Embryonic facial prominence (tissue), 1 donor: ENCODE data around the gene KCTD15.

Experiments
- DNase-seq: peaks from one replicate; pipeline ENCODE4 v3.0.0-alpha.2; 2016; ENCODE audit errors: extremely low spot score

KCTD15 gene

DNA sequence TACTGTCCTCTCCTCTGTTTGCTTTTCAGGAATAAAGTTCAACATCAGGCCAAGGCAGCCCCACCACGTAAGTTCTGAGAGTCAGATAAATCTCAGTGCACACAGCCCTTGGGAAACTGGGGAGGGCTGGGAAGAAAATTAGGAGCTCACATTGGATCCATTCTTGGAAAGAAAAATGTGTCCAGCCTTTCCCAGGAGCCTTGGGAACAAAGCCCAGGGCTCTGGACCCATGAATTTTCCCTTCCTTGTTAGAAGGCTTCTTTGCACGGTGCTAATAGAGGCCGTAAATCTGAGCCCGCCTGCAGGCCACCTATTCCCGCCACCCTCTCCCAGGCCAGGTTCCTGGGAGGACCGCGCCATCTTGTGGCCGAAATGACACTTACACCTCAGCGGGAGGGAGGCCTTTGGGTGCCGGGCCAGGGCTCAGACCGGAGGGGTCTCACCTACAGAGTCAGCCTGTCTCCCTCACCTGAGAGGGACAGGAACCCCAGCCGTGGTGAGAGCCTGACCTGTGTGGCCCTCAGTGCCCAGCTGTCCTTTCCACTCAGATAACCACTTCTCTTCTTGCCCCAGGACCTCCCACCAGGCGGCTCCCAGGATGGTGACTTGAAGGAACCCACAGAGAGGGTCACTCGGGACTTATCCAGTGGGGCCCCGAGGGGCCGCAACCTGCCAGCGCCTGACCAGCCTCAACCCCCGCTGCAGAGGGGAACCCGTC lies 25.1 kb upstream of the KCTD15 start:
- no peak for DNase-seq

DNA sequence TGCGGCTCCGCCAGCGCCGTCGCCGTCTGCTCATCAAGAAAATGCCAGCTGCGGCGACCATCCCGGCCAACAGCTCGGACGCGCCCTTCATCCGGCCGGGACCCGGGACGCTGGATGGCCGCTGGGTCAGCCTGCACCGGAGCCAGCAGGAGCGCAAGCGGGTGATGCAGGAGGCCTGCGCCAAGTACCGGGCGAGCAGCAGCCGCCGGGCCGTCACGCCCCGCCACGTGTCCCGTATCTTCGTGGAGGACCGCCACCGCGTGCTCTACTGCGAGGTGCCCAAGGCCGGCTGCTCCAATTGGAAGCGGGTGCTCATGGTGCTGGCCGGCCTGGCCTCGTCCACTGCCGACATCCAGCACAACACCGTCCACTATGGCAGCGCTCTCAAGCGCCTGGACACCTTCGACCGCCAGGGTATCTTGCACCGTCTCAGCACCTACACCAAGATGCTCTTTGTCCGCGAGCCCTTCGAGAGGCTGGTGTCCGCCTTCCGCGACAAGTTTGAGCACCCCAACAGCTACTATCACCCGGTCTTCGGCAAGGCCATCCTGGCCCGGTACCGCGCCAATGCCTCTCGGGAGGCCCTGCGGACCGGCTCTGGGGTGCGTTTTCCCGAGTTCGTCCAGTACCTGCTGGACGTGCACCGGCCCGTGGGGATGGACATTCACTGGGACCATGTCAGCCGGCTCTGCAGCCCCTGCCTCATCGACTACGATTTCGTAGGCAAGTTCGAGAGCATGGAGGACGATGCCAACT lies 24.4 kb upstream of the KCTD15 start:
- DNase-seq, result no peak

DNA sequence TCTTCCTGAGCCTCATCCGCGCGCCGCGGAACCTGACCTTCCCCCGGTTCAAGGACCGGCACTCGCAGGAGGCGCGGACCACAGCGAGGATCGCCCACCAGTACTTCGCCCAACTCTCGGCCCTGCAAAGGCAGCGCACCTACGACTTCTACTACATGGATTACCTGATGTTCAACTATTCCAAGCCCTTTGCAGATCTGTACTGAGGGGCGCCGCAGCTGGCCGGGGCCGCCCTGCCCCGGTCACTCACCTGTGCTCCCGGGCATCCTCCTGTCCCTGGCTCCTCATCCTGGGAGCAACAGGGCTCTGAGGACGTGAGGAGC lies 23.9 kb upstream of the KCTD15 start:
- no peak for DNase-seq

DNA sequence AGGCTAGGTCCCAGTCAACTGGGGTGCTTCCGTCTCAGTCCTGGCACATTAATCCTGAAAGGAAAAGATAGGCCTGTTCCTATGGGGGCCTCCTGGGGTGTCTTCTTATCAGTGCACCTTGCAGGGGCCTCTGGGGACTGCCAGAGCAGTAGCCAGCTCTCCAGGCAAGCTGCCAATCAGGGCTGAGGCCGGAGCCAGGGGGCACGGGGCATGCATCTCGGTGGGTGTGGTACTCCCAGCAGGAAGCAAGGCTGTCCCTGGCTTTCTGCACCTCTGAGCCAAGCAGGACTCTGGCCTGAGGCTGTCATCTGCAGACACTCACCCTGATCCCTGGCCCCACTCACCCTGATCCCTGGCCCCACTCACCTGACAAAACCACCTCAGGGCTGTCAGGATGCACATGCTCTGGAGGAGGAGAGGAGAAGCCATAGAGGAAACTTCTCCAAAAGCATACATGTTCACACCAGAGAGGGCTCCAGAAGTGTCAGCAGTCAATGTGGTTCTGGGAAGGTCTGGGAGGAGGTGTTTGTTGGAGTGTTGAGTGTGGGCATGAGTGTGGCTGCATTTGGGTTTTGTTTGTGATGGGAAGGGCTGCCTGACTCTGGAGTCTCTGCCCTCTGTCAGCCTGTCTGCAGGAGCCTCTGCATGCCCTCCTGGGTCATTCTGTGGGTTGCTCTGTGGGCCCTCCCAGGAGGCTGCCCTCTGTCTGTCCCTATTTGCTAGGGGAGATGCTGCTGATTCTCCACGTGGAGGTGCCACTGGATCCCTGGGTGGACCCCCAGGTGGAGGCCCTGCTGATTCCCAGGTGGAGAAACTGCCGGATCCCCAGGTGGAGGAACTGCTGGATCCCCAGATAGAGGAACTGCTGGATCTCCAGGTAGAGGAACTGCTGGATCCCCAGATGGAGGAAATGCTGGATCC lies 22.7 kb upstream of the KCTD15 start:
- DNase-seq, result no peak

DNA sequence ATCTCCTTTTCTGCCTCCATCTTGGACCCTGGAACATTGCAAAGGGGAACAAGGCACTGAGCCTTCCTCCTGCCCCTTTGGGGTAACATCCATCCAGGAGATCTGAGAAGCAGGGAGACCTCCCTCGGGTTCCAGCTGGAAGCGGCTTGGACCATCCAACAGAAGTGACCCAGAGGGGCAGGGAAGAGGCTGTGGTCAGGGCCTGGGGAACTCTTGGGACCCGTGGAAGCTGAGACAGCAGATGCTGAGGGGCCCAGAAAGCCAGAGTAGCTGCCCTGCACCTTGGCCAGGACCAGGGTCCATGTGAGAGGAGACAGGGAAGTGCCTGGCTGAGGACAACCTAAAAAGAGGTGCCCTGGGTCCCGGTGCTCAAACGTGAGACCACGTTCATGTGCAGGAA lies 21.9 kb upstream of the KCTD15 start:
- no peak for DNase-seq

DNA sequence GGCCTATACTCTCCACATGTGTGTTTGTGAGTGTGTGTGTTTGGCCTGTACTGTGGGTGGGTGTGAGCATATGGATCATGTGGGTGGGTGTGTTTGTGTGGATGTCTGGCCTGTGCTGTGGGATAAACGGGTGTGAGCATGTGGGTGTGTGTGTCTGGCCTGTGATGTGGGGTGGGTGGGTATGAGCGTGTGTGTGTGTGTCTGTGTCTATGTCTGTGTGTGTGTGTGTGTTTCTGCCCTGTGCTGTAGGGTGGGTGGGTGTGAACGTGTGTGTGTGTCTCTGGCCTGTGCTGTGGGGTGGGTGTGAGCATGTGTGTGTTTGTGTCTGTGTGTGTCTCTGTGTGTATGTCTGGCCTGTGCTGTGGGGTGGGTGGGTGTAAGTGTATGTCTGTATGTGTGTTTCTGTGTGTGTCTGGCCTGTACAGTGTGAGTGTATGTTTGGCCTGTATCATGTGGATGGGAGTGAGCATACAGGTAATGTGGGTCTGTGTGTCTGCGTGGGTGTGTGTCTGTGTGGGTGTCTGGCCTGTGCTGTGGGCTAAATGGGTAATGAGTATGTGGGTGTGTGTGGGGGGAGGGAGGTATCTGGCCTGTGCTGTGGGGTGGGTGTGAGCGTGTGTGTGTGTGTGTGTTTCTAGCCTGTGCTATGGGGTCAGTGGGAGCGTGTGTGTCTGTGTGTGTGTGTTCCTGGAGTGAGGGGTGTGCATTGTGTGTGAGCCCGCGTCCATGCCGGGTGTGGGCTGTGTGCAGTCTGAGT lies 20.8 kb upstream of the KCTD15 start:
- DNase-seq, result no peak

DNA sequence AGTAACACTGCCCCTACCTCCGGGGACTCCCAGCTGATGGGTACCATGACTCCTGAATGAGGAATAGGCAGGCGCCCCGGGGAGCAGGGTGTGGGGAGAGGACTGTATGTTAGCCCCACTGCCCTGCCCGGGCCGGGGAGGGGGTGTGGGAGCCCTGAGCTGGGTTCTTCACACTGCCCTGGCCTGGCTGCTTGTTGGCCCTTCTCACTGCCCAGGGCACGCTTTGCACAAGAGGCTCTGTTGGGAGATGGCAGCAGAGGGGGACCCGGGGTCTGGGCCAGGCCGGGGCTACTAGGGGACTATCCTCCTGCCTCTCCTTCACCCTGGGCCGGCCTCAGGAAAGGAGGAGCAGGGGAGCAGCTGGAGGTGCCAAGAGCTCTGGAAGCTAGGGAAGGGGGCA lies 19.3 kb upstream of the KCTD15 start:
- DNase-seq, result no peak

DNA sequence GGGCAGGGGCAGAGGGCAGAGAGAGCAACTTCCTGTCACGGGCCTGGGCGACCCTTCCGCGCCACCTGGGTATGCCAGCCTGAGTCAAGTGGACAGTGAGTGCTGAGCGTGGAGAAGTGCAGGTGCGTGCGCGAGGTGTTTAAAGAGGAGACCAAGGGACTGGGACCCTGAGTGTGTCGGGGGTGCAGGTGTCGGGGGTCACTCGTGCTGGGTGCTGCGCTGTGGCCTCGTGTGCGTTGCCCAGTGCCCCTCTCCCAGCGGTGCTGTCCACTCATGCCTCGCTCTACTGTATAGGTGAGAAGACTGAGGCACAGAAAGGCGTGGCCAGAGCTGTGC lies 18.9 kb upstream of the KCTD15 start:
- no peak for DNase-seq

DNA sequence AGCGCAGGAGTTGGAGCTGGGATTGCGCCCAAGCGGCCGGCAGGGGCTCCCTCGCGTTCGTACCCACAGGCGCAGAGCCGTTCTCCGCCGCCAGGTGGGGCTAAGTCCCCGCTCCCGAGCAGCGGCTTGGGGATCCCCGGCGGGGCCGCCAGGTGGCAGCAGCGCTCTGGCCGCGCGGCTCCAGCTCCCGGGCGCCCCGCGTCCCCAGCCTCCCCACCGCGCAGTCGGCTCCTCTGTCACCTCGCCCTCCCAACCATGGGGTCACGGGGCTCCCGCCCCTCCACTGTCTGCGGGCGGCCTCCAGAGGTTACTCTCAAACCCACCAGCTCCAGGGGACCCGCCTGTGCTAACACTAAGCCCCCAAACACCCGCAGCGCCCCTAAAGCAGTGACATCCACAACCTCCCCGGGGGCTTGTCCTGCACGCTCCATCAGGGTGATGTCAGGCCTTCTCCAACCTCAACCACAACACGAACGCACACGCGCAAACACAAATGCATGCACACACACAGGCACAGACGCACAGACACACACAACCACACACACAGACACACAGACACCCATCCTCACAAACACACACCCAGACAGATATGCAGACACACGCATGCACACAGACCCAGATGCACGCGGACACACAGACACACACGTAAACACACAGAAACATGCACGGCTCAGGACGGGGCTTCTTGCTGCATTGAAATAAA lies 18.4 kb upstream of the KCTD15 start:
- peak; percentile 67 for DNase-seq

DNA sequence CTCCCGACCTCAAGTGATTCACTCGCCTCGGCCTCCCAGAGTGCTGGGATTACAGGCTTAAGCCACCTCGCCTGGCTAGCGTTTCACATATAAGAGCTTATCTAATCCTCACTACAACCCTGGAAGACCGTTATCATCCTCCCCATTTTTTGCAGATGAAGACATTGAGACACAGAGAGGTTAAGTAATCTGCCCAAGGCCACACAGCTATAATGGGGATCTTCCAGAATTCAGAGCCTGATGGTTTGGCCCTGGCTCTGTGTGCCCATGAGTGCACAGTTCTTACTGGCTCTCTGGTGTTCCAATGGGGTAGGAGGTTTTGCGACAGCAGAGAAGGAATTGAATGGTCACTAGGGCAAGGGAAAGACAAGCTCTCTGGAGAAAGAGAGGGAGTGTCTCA lies 16.8 kb upstream of the KCTD15 start:
- no peak for DNase-seq

DNA sequence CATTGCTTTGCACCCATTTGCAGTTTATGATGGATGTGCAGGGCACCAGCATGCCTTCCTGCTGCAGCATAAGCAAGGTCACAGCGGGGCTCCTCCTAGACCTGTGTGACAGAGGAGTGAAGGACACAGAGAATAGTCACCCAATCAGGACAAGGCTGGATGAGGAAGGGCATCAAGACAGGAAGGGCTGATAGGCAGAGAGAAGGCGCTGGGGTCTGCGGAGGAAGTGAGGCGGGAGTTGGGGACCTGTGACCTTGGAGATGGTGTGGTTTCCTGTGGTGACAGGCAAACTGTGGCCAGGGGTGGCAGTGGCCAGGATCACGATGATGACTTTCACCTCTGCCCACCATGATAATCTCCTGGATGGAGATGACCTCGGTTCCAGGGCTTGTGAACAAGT lies 16.4 kb upstream of the KCTD15 start:
- no peak for DNase-seq

DNA sequence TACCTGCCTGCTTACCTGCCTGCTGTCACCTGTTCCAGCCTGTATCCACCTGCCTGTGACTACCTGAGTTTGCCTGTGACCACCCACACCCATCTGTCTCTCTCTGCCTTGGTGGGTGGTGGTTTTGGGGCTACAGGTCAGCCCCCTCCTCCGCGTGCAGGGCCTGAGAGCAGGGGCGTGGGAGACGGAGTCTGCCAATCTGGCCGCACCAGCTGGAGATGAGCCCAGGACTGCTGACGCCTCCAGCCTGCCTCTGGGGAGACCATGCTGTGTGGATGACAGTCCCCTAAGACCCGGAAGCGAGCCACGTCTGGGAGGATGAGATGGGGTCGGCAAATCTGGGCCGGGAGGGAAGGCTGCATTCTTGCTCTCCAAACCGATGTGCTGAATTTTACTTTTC lies 15.9 kb upstream of the KCTD15 start:
- DNase-seq, result no peak

DNA sequence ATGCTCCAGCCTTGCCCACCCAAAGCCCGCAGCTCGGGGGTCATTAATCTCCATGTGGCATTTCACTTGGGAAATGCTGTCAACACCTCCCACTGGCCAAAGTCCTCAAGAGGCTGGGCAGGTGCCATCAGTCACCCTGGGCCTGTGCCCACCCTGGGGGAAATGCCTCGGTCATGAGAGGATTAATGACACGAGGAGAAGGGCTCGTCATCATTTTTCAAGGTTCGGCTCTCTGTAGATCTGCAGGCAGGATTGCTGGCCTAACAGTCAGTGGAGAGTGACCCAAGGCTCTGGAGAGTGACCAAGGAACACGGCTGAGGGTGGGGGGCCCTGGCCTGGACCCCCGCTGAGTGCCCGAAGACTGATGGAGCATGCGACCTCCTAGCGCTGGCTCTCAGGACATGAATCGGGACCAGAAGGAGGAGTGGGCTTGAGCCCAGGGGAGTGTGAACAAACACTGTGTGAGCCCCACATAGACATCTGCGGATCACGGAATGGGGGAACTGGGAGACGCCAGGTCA lies 15.2 kb upstream of the KCTD15 start:
- no peak for DNase-seq

DNA sequence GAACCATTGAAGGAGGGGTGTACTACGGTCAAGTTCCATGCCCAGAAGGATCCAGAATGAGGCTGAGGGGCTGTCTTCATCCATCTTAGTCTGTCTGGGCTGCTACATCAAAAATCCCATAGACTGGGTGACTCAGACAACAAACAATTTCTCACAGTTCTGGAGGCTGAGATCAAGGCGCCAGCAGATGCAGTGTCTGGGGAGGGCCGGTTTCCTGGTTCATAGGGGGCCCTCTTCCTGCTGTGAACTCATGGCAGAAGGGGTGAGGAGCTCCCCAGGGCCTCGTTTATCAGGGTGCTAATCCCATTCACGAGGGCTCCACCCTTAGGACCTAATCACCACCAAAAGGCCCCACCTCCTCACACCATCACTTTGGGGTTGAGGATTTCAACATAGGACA lies 14.7 kb upstream of the KCTD15 start:
- DNase-seq, result no peak

DNA sequence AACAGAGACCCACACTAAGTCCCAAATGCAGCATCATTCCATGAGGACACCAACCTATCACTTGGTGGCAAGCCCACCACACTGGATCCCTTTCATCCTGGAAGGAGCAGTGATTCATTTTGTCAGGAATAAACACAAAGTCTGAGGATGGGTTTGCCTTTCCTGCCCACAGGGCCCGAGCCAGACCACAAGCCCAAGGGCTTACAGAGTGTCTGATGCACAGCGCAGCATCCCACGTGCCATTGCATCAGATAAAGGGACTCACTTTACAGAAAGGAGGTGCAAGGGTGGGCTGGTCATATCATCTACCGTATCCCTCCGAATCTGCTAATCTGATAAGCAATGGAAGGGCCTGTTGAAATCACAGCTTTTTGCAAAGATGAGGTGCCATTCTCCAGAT lies 12.2 kb upstream of the KCTD15 start:
- no peak for DNase-seq

DNA sequence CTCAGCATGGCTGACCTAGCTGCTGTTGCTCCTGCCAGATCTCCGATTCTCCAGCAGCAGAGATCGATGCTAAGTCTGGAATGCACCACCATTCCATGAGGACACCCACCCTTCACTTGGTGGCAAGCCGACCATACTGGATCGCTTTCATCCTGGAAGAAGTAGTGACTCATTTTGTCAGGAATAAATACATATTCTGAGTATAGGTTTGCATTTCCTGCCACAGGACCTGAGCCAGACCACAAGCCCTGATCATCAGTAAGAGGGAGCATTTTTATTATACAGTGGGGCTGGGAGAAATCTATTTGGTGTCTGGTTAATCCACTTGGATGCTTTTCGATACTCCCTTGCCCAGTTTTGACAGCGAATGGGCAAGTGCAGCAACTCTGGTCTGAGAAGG lies 10.9 kb upstream of the KCTD15 start:
- no peak for DNase-seq

DNA sequence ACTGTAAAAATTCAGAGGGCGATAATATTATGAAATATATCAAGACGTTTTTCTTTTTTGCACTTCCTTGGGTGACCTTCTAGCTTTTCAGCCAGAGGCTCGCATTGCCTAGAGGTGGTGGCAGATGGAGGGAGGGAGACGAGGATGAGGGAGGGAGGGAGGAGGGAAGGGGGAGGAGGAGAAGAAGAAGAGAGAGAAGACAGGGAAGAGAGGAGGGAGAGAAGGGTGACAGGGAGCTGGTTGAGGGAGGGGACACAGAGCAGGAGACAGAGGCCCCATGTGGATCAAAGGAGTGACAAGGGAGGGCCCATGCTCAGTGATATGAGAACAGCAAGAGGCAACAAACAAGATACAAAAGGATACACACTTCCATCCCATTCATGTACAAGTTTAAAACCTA lies 8.0 kb upstream of the KCTD15 start:
- DNase-seq, result no peak

DNA sequence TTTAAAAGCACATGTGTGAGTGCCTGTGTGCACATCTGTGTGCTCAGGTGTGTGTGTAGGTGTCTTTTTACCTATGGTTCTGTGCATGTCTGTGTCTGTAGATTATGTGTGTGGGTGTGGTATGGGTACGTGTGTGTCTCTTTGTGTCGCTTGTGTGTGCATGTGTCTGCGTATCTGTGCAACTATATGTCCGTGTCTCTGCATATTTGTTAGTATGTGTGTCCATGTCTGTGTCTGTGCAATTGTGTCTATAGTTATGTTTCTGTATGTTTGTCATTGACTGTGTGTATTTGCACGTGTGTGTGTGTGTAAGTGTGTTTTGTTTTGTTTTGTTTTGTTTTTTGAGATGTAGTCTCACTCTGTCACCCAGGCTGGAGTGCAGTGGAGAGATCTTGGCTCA lies 7.3 kb upstream of the KCTD15 start:
- no peak for DNase-seq

DNA sequence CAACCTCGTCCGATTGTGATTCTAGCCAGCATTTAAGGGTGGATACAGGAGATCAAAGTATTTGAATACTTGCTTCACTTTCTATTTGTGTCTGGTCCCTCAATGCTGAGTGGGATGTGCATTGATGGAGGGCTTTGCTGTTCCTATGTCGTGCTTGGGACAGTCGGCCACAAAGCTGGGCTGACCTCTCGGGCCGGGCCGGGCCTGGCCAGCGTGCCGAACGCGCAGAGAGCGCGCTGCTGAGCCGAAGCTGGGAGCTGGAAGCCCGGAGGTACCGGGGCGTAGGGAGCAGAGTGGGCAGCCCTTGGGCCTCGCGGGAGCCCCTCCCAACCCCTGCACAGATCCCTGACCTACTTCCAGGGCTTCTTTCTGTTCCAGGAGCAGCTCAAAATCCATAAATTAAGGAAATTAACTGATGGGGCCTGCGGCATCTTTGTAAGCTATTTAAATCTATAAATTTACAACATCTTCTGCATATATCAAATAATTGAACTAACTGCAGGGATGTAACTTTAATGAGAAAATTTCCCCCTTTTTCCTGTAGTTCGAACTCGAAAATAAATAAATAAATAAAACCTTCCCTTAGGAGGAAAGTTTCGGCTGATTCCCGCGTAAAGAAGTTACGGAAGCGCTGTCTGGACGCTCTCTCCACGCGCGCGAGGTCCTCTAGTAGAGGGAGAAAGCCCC lies 1.8 kb upstream of the KCTD15 start:
- DNase-seq, result peak; percentile 27

DNA sequence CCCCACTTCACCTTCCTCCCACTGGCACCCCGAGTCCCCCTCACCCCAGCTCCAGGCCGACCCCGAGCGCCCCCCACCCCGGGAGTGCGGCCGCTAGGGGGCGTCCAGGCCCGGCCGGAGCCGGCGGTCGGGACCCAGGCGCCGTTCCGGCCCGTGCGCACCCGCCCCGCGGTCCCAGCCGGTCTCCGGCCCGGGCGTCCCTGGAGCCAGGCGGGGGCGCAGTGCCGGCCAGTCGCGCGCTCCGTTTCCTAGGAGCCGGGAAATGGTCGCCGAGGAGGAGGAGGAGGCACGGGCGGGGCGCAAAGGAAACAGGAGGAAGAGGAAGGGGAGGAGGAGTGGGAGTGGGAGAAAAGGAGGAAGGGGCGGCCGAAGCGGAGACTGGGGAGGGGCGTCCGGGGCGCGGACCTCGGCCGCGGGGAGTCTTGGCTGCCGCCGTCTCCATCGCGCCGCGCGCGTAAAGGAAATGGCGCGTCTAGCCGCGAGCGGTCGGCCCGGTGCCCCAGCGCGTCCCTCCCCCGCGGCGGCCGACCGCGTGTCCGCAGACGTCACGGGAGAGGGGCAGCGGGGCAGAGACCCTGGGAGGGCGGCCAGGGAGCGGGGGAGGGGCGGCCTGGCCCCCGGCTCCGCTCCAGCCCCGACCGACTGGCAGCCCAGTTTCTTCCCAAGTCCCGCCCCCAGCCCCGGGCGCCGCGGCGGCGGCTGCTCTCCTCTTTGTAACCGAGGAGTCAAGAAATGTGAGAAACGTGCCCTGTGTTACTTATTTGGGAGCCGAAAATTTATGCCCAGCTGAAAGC lies 1.1 kb upstream of the KCTD15 start:
- peak; percentile 77 for DNase-seq
